ENCODE data around the gene ANTXRL. TPM values are rescaled to one million over a fixed set of nuclear protein-coding genes. Genes with fewer than 3 reads are reported as not detected.
"Not testable (repeated sequence)": the region's sequence is repeated elsewhere in the genome, so short reads cannot be mapped to it uniquely, and the experiment has no call there.

The ANTXRL gene
- total RNA-seq, 4 donors from 2014 or later, result not detected

DNA sequence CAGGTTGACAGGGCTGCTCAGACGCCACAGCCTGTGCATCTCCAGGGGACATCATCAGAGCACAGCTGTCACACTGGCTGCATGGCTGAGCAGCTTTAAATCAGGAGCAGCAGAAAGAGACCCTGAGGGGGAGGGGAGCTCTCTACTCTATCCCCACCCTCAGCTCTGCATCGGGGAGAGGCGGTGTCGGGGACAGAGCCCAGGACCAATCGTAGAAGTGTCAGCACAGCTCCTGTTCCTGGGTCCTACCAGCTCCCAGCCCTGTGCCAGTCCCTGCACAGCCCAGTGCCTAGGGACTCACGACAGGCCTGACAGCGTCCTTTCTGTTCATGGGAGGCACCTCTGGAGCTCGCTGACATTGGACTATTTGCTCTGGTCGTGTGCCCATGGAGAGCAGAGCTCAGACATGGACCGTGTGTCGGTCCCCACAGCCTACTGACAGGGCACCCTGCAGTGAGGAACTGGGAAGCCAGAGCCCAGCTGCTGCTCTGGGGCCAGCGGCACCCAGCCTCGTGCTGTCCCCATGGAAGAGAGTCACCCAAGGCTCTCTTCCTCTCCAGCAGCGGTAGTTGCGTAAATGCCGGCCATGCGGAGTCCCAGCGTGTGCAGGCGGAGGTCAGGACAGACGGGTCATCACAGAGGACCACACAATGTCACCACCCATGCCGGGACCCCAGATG is 20.4 kb upstream of the ANTXRL start:
- no peak for DNase-seq
- intact Hi-C loops (cut with DNase I), result no loop called here
- Histone ChIP-seq H3K4me3 (no peak overlapping the region), H3K9me3 (no peaks in the 10 kb centered on the region), H3K4me1 (no peaks in the 10 kb centered on the region), H3K36me3 (no peaks in the 10 kb centered on the region), H3K27me3 (no peaks in the 10 kb centered on the region), H3K27ac (no peak overlapping the region)
- TF ChIP-seq, protein P1, sequence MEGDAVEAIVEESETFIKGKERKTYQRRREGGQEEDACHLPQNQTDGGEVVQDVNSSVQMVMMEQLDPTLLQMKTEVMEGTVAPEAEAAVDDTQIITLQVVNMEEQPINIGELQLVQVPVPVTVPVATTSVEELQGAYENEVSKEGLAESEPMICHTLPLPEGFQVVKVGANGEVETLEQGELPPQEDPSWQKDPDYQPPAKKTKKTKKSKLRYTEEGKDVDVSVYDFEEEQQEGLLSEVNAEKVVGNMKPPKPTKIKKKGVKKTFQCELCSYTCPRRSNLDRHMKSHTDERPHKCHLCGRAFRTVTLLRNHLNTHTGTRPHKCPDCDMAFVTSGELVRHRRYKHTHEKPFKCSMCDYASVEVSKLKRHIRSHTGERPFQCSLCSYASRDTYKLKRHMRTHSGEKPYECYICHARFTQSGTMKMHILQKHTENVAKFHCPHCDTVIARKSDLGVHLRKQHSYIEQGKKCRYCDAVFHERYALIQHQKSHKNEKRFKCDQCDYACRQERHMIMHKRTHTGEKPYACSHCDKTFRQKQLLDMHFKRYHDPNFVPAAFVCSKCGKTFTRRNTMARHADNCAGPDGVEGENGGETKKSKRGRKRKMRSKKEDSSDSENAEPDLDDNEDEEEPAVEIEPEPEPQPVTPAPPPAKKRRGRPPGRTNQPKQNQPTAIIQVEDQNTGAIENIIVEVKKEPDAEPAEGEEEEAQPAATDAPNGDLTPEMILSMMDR (IDR thresholded peaks at IDR 0.05), result no peak
- no peak for TF ChIP-seq POLR2A (IDR thresholded peaks at IDR 0.05)
- WGBS, 2 donors, result 89% methylated on average over 5 to 6 of the region's 21 CpGs

DNA sequence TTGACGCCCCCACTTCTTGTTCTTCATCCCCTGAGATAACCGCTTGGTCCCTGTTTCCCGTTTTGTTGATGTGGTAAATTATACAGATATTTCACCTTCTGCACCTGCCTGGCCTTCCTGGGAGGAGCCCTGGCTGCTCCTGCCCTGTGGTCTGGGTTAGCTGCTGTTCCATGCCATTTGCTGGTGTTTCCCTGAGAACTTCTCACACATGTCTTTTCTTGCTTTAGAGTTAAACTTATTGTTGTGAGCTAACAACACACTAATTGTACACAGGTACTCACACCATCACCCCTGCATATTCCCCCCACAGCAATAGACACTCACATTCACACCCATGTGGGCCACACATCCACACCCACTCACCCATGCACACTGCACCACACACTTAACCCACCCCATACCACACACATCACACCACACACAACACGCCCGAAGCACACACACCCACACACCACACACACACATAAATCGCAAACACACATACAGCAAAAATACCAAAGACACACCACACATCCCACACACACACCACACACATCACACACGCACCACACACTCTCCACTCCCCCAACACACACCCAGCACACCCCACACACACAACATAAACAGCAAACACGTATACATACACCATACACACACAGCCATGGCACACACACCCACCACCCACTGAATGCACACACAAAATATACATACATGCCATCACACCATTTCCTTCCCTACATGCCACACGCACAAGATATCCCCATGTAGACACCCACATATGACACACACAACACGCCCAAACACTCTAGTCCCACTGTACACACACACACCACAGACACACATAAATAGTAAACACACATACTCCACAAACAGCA is 19.4 kb upstream of the ANTXRL start:
- WGBS, 2 donors, result 77 to 81% methylated on average over 10 of the region's 10 CpGs
- Histone ChIP-seq H3K27me3 (no peaks in the 10 kb centered on the region), H3K4me1 (no peaks in the 10 kb centered on the region), H3K9me3 (no peaks in the 10 kb centered on the region), H3K4me3 (no peak overlapping the region), H3K27ac (no peak overlapping the region), H3K36me3 (no peaks in the 10 kb centered on the region)
- intact Hi-C loops (cut with DNase I), result no loop called here
- DNase-seq, result no peak
- TF ChIP-seq, protein P1 (IDR thresholded peaks at IDR 0.05), result no peak
- no peak for TF ChIP-seq POLR2A (IDR thresholded peaks at IDR 0.05)

DNA sequence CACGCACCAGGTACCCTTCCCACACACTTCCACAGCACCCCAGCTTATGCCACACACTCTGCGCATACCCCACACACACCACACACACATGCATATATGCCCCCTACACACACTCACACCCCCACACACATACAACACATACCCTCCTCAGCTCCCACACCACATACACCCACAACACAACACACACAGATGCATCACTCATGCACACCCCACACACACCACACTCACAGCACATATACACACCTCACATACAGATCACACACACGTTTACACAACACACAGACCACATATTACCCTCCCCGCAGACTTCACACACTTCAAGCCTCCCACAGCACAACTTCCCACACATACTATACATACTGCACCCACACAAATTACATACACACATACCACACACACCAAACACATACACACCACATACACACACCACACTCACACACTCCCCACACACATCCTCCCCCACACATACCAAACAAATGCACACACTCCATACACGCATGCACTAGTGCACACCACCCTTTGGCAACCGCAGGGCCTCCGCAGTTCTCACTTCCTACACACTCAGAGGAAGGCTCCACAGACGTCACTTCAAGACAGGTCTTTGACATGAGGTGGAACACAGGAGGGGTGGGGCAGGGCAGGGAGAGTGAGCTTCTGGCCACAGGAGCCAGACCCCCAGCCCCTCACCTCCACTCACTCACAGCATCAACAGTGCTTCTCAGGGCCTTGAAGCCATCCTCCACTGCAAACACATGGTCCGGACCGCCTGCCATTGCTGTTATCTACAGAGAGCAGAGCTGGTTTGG is 18.5 kb upstream of the ANTXRL start:
- TF ChIP-seq, protein P1 (IDR thresholded peaks at IDR 0.05), result no peak
- TF ChIP-seq POLR2A (IDR thresholded peaks at IDR 0.05), result no peak
- Histone ChIP-seq H3K27me3 (no peaks in the 10 kb centered on the region), H3K9me3 (no peaks in the 10 kb centered on the region), H3K36me3 (no peaks in the 10 kb centered on the region), H3K4me1 (no peaks in the 10 kb centered on the region), H3K4me3 (peak overlapping the region in 1 of 4 donors; percentile 19), H3K27ac (peak overlapping the region in 2 of 4 donors; percentile 21 to 34)
- WGBS, 2 donors, result 67 to 86% methylated on average over 5 to 8 of the region's 10 CpGs
- no peak for DNase-seq
- intact Hi-C loops (cut with DNase I), result no loop called here

DNA sequence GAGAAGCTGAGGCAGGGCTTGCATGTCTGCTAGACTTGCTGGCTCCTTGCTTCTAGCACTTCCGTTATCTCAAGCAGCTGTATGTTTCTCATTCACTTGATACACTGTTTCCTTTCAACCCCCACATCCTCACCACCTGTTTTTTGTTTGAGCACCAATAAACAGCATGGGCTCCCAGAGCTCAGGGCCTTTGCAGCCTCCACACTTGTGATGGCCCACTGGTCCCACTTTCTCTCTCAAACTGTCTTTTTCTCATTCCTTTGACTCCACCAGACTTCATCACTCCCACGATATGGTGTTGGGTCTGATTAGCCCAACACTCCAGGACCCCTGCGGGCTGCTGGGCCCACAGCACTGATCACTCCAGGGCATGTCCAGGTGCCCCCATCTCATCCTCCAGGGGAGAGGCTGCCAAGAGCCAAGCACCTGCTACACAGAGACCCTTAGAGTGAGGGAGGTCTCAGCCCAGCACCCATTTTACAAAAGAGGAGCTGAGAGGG is 17.2 kb upstream of the ANTXRL start:
- H3K9me3 ChIP-seq; intact Hi-C loops (cut with DNase I); H3K36me3 ChIP-seq; H3K4me3 ChIP-seq; H3K27me3 ChIP-seq; DNase-seq; H3K4me1 ChIP-seq: not testable (repeated sequence)
- 67 to 87% methylated on average over 3 of the region's 3 CpGs for WGBS, 2 donors
- H3K27ac ChIP-seq, result peak overlapping the region in 2 of 4 donors; percentile 14 to 39

DNA sequence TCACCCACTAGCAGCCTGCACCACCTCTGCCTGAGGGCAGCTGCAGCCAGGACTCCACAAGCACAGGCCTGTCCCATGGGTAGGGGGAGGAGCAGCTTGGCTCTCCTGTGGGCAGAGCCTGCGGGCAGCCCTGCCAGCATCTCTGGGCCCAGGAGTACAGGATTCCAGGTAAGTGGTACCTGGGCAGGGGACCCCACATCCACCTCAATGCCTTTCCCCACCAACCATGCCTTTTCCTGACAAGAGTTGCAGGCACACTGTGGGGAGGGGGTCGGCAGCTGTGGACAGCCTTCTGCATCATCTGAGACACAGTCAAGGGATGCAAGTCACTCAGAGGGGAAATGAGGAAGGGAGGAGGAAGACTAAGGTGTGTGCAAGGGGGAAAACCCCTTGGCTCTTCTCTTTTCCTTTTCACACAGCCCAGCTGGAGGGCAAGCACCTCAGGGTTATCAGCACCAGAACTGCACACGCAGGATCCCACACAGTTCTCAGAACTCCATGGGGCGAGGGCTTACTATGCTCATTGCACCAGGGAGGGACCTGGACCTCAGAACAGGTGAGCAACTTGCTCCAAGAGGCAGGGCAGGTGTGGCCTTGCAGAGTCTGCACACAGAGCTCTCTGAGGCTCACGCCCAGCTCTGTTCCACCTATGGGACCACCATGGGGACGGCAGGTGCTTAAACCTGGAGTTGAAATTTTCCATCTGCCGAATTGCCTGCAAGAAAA is 16.5 kb upstream of the ANTXRL start:
- Histone ChIP-seq H3K36me3 (no peaks in the 10 kb centered on the region), H3K9me3 (no peaks in the 10 kb centered on the region), H3K27me3 (no peaks in the 10 kb centered on the region), H3K4me1 (no peaks in the 10 kb centered on the region), H3K27ac (peak overlapping the region in 1 of 4 donors; percentile 14), H3K4me3 (no peak overlapping the region)
- no peak for TF ChIP-seq POLR2A (IDR thresholded peaks at IDR 0.05)
- TF ChIP-seq, protein P1 (IDR thresholded peaks at IDR 0.05), result no peak
- no peak for DNase-seq
- WGBS, 2 donors, result 82 to 83% methylated on average over 4 to 5 of the region's 7 CpGs
- intact Hi-C loops (cut with DNase I), result no loop called here

DNA sequence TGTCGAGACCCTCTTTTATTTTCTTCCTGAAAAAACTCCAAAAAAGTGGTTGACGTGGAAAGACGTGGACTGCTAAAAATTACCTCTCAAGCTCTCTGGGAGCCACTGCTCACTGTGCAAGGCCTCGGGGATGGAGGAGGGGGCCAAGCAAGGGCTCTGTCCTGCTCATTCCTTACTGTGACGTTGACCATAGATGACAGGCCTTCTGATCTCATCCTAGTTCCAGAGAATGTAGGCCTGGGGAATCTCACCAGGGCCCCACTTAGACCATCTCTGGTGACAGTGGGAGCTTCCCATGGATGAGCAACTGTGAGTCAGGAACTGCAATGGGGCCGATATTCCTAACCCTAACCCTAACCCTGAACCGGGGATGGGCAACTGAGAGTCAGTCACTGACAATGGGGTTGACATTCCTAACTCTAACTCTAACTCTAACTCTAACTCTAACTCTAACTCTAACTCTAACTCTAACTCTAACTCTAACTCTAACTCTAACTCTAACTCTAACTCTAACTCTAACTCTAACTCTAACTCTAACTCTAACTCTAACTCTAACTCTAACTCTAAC is 15.8 kb upstream of the ANTXRL start:
- DNase-seq; intact Hi-C loops (cut with DNase I); H3K27ac ChIP-seq; H3K4me3 ChIP-seq; H3K27me3 ChIP-seq; H3K9me3 ChIP-seq; H3K36me3 ChIP-seq; H3K4me1 ChIP-seq: not testable (repeated sequence)
- WGBS, 2 donors, result 84 to 90% methylated on average over 7 of the region's 7 CpGs

DNA sequence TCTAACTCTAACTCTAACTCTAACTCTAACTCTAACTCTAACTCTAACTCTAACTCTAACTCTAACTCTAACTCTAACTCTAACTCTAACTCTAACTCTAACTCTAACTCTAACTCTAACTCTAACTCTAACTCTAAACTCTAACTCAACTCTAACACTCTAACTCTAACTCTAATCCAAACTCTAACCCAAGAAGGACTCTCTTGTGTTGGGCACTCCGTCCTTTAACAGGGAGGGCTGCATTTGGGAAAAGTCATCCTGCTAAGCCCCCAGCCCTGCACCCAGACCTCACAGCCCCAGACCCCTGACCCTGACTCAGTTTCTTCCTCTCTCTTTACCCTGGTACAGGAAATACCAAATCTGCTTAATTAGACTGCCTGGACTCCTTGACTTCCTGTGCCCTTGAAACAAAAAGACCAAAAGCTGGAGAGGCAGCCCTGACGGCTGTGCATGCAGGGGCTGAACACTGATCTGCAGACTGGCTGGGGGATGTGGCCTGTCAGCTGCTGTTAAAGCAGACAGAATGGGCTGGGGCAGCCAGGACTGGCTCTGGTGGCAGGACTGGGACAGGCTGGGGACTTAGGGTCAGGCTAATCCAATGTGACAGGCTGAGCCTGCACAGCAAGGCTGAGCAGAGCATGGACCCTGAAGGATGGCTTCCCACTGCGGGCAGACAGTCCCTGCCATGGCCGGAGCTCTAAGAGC is 14.8 kb upstream of the ANTXRL start:
- H3K27ac ChIP-seq; H3K4me1 ChIP-seq; H3K36me3 ChIP-seq; H3K4me3 ChIP-seq; H3K27me3 ChIP-seq; DNase-seq; intact Hi-C loops (cut with DNase I); H3K9me3 ChIP-seq: not testable (repeated sequence)
- 53 to 92% methylated on average over 1 to 2 of the region's 4 CpGs for WGBS, 2 donors

Measured in esophagus squamous epithelium (tissue), 5 donors.